Activated CD4-positive, alpha-beta T cell treated with anti-CD3 and anti-CD28 coated beads, Interleukin-2, amount 50 U/mL, for 1 hour (primary cell): Measurements from ENCODE around the gene MYH13.
"Not testable (repeated sequence)": the region's sequence is repeated elsewhere in the genome, so short reads cannot be mapped to it uniquely, and the experiment has no call there.

Experiments used
- DNase-seq: peaks from one replicate; pipeline ENCODE4 v3.0.0-alpha.2; 2020

MYH13 gene

GRCh38 chr17:10295728-10296343 is 77.0 kb downstream of the MYH13 start:
- peak; percentile 2 for DNase-seq

- no peak for DNase-seq
These were observed 78.6 kb downstream of the MYH13 start for GRCh38 chr17:10294180-10294579.

- DNase-seq: no peak
These were observed 80.5 kb downstream of the MYH13 start for GRCh38 chr17:10292057-10292937.

GRCh38 chr17:10291576-10291975 is 81.2 kb downstream of the MYH13 start:
- not testable (repeated sequence) for DNase-seq

- no peak for DNase-seq
These were observed 82.8 kb downstream of the MYH13 start for GRCh38 chr17:10290041-10290440.

GRCh38 chr17:10286324-10286723 is 86.5 kb downstream of the MYH13 start:
- DNase-seq: no peak

- no peak for DNase-seq
These were observed 86.9 kb downstream of the MYH13 start for GRCh38 chr17:10285896-10286295.

GRCh38 chr17:10280068-10280467 is 92.7 kb downstream of the MYH13 start:
- no peak for DNase-seq

GRCh38 chr17:10278218-10278617 is 94.6 kb downstream of the MYH13 start:
- DNase-seq: no peak

GRCh38 chr17:10276436-10276835 is 96.4 kb downstream of the MYH13 start:
- DNase-seq: no peak

- no peak for DNase-seq
These were observed 97.4 kb downstream of the MYH13 start for GRCh38 chr17:10275418-10275817.

GRCh38 chr17:10271106-10271562 is 101.7 kb downstream of the MYH13 start:
- no peak for DNase-seq

- no peak for DNase-seq
These were observed 102.5 kb downstream of the MYH13 start for GRCh38 chr17:10270258-10270657.

GRCh38 chr17:10268005-10268404 is 104.8 kb downstream of the MYH13 start:
- no peak for DNase-seq

- DNase-seq: no peak
These were observed 106.4 kb downstream of the MYH13 start for GRCh38 chr17:10266296-10266876.

GRCh38 chr17:10265100-10265810 is 107.6 kb downstream of the MYH13 start:
- DNase-seq: no peak

GRCh38 chr17:10264051-10264450 is 108.8 kb downstream of the MYH13 start:
- no peak for DNase-seq

GRCh38 chr17:10262451-10262850 is 110.4 kb downstream of the MYH13 start:
- no peak for DNase-seq

GRCh38 chr17:10261098-10261497 is 111.7 kb downstream of the MYH13 start:
- no peak for DNase-seq

- no peak for DNase-seq
These were observed 121.4 kb downstream of the MYH13 start for GRCh38 chr17:10251212-10251948.
